ENCODE measurements around the gene CEP104.

The CEP104 gene

GRCh38 chr1:3777078-3777547, 79.9 kb downstream of the CEP104 start:
- Histone ChIP-seq H3K27me3 (ENCODE audit: control insufficient read depth, low read length) (peaks cover 17% of the 10 kb centered on the region), H3K4me2 (ENCODE audit: low read length) (no peak overlapping the region), H3K79me2 (ENCODE audit: control insufficient read depth, low read length) (no peaks in the 10 kb centered on the region), H3K4me3 (ENCODE audit: low read length) (no peak overlapping the region), H3K4me1 (ENCODE audit: control insufficient read depth, low read length) (peaks cover 21% of the 10 kb centered on the region), H3F3A (ENCODE audit: control insufficient read depth, insufficient read depth) (no peaks in the 10 kb centered on the region), H4K20me1 (ENCODE audit: control insufficient read depth, insufficient read depth, low read depth, low read length) (no peaks in the 10 kb centered on the region), H3K9me3 (ENCODE audit: control insufficient read depth, insufficient read depth, low read length) (no peaks in the 10 kb centered on the region), H3K36me3 (ENCODE audit: control insufficient read depth, low read length) (peaks cover 32% of the 10 kb centered on the region), H3K9me2 (replicated peaks; ENCODE audit: control insufficient read depth, low read length) (no peaks in the 10 kb centered on the region), H3K27ac (ENCODE audit: low read depth, low read length) (no peak overlapping the region)
- TF ChIP-seq CTCF (IDR thresholded peaks at IDR 0.05; ENCODE audit: low read depth, low read length, poor library complexity, severe bottlenecking): no peak
- no peak for TF ChIP-seq EZH2phosphoT487 (IDR thresholded peaks at IDR 0.05; ENCODE audit: borderline replicate concordance, low read length)

GRCh38 chr1:3776231-3776961, 80.6 kb downstream of the CEP104 start:
- TF ChIP-seq CTCF (IDR thresholded peaks at IDR 0.05; ENCODE audit: low read depth, low read length, poor library complexity, severe bottlenecking) (no peak), EZH2phosphoT487 (IDR thresholded peaks at IDR 0.05; ENCODE audit: borderline replicate concordance, low read length) (no peak)
- Histone ChIP-seq H3F3A (ENCODE audit: control insufficient read depth, insufficient read depth) (no peaks in the 10 kb centered on the region), H3K27ac (ENCODE audit: low read depth, low read length) (no peak overlapping the region), H3K36me3 (ENCODE audit: control insufficient read depth, low read length) (peaks cover 25% of the 10 kb centered on the region), H3K9me2 (replicated peaks; ENCODE audit: control insufficient read depth, low read length) (no peaks in the 10 kb centered on the region), H3K27me3 (ENCODE audit: control insufficient read depth, low read length) (peaks cover 17% of the 10 kb centered on the region), H3K79me2 (ENCODE audit: control insufficient read depth, low read length) (no peaks in the 10 kb centered on the region), H3K4me2 (ENCODE audit: low read length) (no peak overlapping the region), H3K4me1 (ENCODE audit: control insufficient read depth, low read length) (peaks cover 28% of the 10 kb centered on the region), H3K4me3 (ENCODE audit: low read length) (no peak overlapping the region), H3K9me3 (ENCODE audit: control insufficient read depth, insufficient read depth, low read length) (no peaks in the 10 kb centered on the region), H4K20me1 (ENCODE audit: control insufficient read depth, insufficient read depth, low read depth, low read length) (no peaks in the 10 kb centered on the region)

- H3K79me2 ChIP-seq (ENCODE audit: control insufficient read depth, low read length): no peaks in the 10 kb centered on the region
- H3K36me3 ChIP-seq (ENCODE audit: control insufficient read depth, low read length): peaks cover 19% of the 10 kb centered on the region
- TF ChIP-seq CTCF (IDR thresholded peaks at IDR 0.05; ENCODE audit: low read depth, low read length, poor library complexity, severe bottlenecking) (peak; percentile 86), EZH2phosphoT487 (IDR thresholded peaks at IDR 0.05; ENCODE audit: borderline replicate concordance, low read length) (no peak)
- no peaks in the 10 kb centered on the region for H3F3A ChIP-seq (ENCODE audit: control insufficient read depth, insufficient read depth)
- H3K4me1 ChIP-seq (ENCODE audit: control insufficient read depth, low read length): peaks cover 28% of the 10 kb centered on the region
- H3K27ac ChIP-seq (ENCODE audit: low read depth, low read length): no peak overlapping the region
- H3K9me3 ChIP-seq (ENCODE audit: control insufficient read depth, insufficient read depth, low read length): no peaks in the 10 kb centered on the region
- H4K20me1 ChIP-seq (ENCODE audit: control insufficient read depth, insufficient read depth, low read depth, low read length): no peaks in the 10 kb centered on the region
- no peaks in the 10 kb centered on the region for H3K9me2 ChIP-seq (replicated peaks; ENCODE audit: control insufficient read depth, low read length)
- no peak overlapping the region for H3K4me3 ChIP-seq (ENCODE audit: low read length)
- H3K4me2 ChIP-seq (ENCODE audit: low read length): peak overlapping the region; percentile 51
- H3K27me3 ChIP-seq (ENCODE audit: control insufficient read depth, low read length): peaks cover 17% of the 10 kb centered on the region
These were observed 81.4 kb downstream of the CEP104 start for GRCh38 chr1:3775490-3776230.

All from DOHH2 (cell line).